ENCODE data around the gene CLCN2. TPM values are rescaled to one million over a fixed set of nuclear protein-coding genes. Genes with fewer than 3 reads are reported as not detected.

CLCN2 gene
- polyA plus RNA-seq, 1 donor from 2014 or later, result 13.4 TPM

- no peaks in the 10 kb centered on the region for H3K27me3 ChIP-seq (ENCODE audit: insufficient read depth, low read depth, low read length)
- no peak overlapping the region for H3K4me3 ChIP-seq (ENCODE audit: low read length)
- H3K9me3 ChIP-seq (ENCODE audit: low read length), result no peaks in the 10 kb centered on the region
- H3F3A ChIP-seq (ENCODE audit: insufficient read depth, low read length, poor library complexity, severe bottlenecking), result no peaks in the 10 kb centered on the region
- no peak overlapping the region for H2AFZ ChIP-seq (ENCODE audit: low read depth, low read length)
- H3K9ac ChIP-seq (ENCODE audit: low read length), result no peak overlapping the region
- H3K79me2 ChIP-seq (replicated peaks; ENCODE audit: insufficient read depth, low read length), result no peaks in the 10 kb centered on the region
- H3K27ac ChIP-seq (ENCODE audit: low read length), result no peak overlapping the region
- peaks cover 4% of the 10 kb centered on the region for H3K36me3 ChIP-seq (ENCODE audit: insufficient read depth, low read length)
- H3K4me2 ChIP-seq (ENCODE audit: low read length), result no peak overlapping the region
- no peaks in the 10 kb centered on the region for H3K9me2 ChIP-seq (ENCODE audit: insufficient read depth, low read length)
- TF ChIP-seq POLR2AphosphoS5 (IDR thresholded peaks at IDR 0.05), result no peak
- no peak for TF ChIP-seq CTCF (IDR thresholded peaks at IDR 0.05; ENCODE audit: poor library complexity, severe bottlenecking)
- no peak for TF ChIP-seq MXI1 (conservative IDR thresholded peaks at IDR 0.05; ENCODE audit: poor library complexity, severe bottlenecking)
- TF ChIP-seq SMC3 (conservative IDR thresholded peaks at IDR 0.05; ENCODE audit: poor library complexity), result no peak
- TF ChIP-seq TAF1 (IDR thresholded peaks at IDR 0.05; ENCODE audit: low read depth), result no peak
- TF ChIP-seq EZH2 (IDR thresholded peaks at IDR 0.05; ENCODE audit: borderline replicate concordance, insufficient read depth, low read length, poor library complexity, severe bottlenecking), result no peak
- no peaks in the 10 kb centered on the region for H4K20me1 ChIP-seq (ENCODE audit: insufficient read depth)
Observed at GRCh38 chr3:184327171-184327570, 34.2 kb downstream of the CLCN2 start.

GRCh38 chr3:184325715-184326369 lies 35.6 kb downstream of the CLCN2 start:
- Histone ChIP-seq H2AFZ (ENCODE audit: low read depth, low read length) (no peak overlapping the region), H3K27me3 (ENCODE audit: insufficient read depth, low read depth, low read length) (no peaks in the 10 kb centered on the region), H3F3A (ENCODE audit: insufficient read depth, low read length, poor library complexity, severe bottlenecking) (no peaks in the 10 kb centered on the region), H4K20me1 (ENCODE audit: insufficient read depth) (no peaks in the 10 kb centered on the region), H3K4me2 (ENCODE audit: low read length) (no peak overlapping the region), H3K9me3 (ENCODE audit: low read length) (no peaks in the 10 kb centered on the region), H3K4me3 (ENCODE audit: low read length) (no peak overlapping the region), H3K9ac (ENCODE audit: low read length) (no peak overlapping the region), H3K36me3 (ENCODE audit: insufficient read depth, low read length) (peaks cover 4% of the 10 kb centered on the region), H3K79me2 (replicated peaks; ENCODE audit: insufficient read depth, low read length) (no peaks in the 10 kb centered on the region), H3K27ac (ENCODE audit: low read length) (no peak overlapping the region), H3K9me2 (ENCODE audit: insufficient read depth, low read length) (no peaks in the 10 kb centered on the region)
- TF ChIP-seq CTCF (IDR thresholded peaks at IDR 0.05; ENCODE audit: poor library complexity, severe bottlenecking) (no peak), EP300 (conservative IDR thresholded peaks at IDR 0.05; ENCODE audit: poor library complexity, severe bottlenecking) (no peak), RAD21 (conservative IDR thresholded peaks at IDR 0.05) (no peak), SMC3 (conservative IDR thresholded peaks at IDR 0.05; ENCODE audit: poor library complexity) (no peak), POLR2AphosphoS5 (IDR thresholded peaks at IDR 0.05) (no peak), EZH2 (IDR thresholded peaks at IDR 0.05; ENCODE audit: borderline replicate concordance, insufficient read depth, low read length, poor library complexity, severe bottlenecking) (no peak), TAF1 (IDR thresholded peaks at IDR 0.05; ENCODE audit: low read depth) (no peak), MXI1 (conservative IDR thresholded peaks at IDR 0.05; ENCODE audit: poor library complexity, severe bottlenecking) (no peak), REST (IDR thresholded peaks at IDR 0.05; ENCODE audit: borderline replicate concordance) (no peak)
